NCI-H345 (cell line): ENCODE measurements around the gene CDKAL1.

Experiments
- DNase-seq: peaks from one replicate; lab custom pipeline; 2025; lab: John Stamatoyannopoulos, UW

CDKAL1 gene

GRCh38 chr6:20965276-20965675 lies 431.0 kb downstream of the CDKAL1 start:
- DNase-seq: no peak

DNA sequence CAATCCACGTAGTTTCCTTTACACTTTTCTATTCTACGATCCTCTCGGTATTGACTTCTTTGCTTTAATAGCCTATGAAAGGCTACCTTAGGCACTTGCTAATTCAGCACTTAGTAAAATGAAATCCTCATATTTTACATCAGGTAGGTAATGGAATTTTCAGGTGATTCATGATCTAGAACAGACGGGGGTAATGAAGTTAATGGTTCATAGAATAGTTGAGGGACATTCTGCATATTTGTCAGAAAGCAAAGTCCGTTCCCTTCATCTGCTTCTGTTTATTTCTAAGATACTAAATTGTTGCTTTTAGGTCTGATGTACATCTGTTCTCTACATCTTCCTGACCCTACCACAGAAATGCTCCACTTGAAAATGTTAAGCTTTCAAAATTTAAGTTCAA lies 431.7 kb downstream of the CDKAL1 start:
- no peak for DNase-seq

DNA sequence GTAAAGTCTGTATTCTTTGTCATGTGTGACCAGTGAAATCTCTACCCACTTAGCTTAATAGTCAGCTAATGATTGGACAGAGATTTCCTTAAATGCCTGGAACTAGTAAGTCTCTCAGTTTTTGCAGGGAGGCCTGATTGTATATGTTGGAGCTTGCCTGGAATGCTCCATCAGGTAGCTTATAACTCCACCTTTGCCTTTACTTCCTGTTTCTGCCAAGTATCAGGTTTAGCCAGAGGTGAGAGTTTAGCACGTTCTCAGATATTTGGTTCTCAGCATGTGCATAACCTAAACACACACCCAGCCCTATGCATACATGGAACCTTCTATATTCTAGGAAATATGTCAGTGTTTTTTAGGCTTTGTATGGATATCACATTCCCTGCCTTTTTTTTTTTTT lies 435.3 kb downstream of the CDKAL1 start:
- no peak for DNase-seq

GRCh38 chr6:20976391-20976918 lies 442.2 kb downstream of the CDKAL1 start:
- no peak for DNase-seq

GRCh38 chr6:20978151-20978614 lies 443.9 kb downstream of the CDKAL1 start:
- DNase-seq: no peak

DNA sequence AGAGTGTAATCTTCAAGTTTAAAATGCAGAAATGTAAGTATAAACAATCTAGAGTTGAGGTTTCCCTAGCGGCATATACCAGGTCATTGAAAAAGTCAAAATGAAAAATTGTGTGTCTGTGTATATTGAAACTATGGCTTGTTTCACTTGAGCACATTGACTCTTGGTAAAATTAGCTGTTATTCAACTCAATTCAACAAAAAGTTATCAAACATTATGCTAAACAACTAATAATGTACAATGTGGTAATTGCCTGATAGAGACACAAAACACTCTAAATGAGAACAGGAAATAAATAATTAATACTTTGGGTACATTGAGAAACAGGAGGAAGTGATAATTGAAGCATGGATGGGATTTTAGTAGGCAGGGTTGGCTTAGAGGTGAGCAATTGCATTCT lies 444.8 kb downstream of the CDKAL1 start:
- no peak for DNase-seq

DNA sequence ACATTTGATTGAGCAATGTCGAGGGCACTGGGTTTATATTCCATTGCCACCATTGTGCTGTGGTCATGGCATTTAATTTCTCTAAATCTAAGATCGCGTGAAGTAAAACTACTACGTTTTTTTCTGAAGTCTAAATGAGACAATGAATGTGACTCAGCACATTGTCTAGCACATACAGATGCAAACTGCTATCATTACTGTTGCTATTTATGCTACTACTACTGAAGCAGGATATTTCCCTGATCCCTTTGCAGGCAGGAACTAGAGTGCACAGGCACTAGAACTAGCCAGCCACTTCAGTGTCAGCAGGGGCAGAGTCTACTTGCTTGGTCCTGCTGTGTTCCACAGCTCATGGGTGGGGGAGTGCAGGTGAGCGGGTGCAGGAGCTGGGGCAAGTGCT lies 449.7 kb downstream of the CDKAL1 start:
- DNase-seq: no peak

- DNase-seq: no peak
These were observed 451.6 kb downstream of the CDKAL1 start for GRCh38 chr6:20985821-20986220.

DNA sequence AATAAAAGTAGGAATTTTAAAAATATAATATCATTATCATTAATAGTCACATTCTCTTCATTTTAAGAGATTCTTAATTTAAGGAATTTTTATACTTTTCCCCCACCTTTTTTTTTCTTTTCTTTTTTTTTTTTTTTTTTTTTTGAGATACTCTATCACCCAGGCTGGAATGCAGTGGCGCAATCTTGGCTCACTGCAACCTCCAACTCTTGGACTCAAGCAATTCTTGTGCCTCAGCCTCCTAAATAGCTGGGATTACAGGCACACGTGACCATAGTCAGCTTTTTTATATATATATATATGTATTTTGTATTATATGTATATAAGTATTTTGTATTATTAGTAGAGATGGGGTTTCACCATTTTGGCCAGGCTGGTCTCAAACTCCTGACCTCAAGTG lies 457.7 kb downstream of the CDKAL1 start:
- DNase-seq: no peak

- no peak for DNase-seq
These were observed 461.8 kb downstream of the CDKAL1 start for GRCh38 chr6:20996099-20996498.

DNA sequence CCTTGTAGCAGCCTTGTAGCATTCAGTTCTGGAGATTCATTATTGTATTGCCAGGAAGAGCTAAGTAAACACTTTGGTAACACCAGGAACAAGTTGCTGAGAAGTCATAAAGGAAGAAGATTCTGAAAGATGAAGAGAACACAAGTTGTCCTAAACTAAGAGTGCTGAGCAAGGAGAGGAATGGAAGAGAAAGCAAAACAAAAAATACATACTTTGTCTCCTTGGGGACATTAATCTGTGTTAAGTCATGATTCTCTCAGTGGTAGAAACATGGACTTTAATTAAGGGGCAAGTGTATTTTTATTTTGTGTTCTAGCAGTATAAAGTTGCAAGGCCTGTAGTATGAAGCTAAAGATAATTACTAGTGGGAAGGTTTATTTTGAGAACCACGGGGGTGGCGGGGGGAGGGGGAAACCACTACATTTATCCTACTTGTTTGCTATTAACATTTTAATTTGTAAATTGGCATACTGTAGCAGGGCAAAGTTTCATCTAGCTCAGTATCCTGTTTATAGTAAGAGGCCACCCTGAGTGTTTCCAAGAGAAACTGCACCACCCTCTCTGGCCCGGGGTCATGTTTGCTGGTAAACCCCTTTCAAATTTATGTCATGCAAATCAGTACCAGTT lies 463.0 kb downstream of the CDKAL1 start:
- DNase-seq: no peak

DNA sequence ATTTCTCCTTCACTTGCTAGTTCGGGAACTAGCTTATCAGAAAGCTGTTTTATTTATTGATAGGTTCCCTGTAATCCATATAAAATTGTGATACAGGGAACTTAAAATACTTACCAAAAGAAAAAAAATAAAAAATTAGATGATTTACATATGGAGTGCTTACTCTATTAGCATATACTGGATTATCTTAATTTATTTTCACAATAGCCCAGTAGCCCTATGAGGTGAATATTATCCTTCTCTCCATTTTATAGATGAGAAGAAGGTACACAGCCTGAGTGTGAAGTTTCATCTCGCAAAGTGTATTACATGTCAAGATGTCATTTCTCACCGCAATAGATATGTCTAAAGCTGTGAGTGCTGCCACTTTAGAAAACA lies 463.5 kb downstream of the CDKAL1 start:
- no peak for DNase-seq

DNA sequence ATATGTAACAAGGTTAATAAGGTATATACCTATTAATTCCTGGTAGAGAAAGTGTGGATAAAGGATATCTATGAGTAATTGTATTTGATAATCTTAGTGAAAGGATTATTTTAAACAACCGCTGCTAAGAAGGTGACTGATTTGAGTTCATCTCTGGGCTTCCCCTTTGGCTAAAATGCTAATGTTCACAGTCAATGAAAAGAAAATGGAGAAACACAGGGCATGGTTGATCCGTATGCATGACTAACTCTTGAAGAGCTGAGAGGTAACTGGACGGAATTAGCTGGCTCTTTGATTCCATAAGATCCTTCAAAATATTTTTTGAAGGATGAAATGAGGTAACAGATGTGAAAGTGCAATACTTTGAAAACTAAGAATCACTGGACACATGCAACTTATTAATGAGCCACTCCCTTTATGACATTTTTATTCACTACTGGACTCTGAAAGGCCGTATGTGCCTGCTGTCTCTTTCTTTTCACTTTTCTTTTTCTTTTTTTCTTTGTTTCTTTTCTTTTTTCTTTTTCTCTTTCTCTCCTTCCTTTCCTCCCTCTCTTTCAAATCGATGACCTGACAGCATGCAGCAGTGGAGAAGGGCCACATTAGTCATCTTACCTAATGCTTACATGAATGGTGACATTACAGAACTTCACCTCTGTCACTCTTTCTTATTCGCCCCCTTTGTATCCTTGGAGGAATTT lies 464.6 kb downstream of the CDKAL1 start:
- DNase-seq: no peak

DNA sequence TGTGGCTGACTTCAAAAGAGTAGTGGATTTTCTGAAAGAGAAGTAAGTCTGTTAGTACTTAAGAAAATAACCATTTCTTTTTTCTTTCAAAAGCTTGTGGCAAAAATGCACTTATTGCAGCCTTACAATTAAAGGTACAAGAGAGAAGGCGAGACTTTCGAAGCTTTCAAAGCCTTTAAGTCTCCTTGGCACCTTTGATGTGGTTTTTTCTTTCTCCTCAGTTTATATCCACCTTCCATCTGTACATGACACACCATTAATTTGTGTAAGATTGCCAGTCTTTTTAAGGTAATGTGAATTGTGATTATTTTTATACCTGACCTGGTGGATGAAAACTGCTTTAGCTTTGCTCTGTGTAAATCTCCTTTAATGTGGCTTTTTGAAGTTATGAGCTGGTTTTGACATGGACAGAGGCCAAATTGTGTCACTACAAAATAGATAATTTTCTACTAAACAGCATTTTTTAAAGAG lies 466.1 kb downstream of the CDKAL1 start:
- no peak for DNase-seq

DNA sequence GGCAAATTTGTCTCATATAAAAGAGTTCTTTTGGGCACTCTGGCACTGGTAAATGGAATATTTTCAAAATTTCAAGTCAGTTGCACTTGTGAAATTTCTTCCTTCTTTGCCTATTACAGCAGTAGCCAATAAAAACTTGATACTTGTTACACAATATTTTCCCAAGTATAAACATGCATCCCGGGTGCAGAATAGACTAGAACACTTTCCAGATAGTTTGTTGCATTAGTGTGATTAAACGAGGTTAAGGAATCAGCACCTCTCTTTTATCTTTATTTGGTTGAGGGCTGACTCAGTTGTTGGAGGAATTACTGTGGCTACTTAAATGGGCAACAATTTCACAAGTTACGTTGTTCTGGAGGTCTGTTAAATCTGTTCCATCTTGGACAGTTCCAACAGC lies 467.5 kb downstream of the CDKAL1 start:
- no peak for DNase-seq

GRCh38 chr6:21003780-21004541 lies 469.7 kb downstream of the CDKAL1 start:
- DNase-seq: no peak

DNA sequence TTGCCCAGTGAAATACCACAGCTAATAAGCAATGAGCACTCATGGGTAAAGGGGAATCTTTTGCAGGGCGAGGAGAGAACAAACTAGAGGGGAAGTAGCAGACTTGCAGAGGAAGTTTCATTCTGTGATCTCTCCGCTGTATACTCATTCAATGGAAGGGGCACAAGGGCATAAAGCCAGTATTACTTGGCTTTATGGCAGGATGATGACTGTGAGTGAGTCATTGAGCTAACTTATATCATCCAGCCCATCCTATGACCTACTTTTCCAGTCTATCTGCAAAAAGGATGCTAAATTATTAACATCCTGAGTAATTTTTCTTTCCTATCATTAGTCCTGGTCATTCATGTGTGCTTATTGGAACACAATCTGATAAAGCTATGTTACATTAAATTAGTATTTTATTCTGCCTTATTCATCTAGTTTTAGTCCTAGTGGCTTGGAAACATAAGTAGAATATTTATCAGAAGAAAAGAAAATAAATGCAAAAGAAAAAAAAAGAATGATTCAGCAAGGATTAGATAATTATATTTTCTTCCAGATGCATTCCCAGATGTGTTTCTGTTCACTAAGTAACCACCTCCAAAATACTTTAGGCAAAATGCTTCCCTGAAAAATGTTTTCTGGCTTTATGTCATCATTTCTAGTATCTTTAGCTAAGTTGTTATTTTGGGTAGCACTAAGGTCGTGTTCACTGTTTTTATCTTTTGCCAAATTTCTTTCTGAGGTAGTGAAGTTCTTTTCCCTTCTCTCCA lies 471.7 kb downstream of the CDKAL1 start:
- DNase-seq: no peak

DNA sequence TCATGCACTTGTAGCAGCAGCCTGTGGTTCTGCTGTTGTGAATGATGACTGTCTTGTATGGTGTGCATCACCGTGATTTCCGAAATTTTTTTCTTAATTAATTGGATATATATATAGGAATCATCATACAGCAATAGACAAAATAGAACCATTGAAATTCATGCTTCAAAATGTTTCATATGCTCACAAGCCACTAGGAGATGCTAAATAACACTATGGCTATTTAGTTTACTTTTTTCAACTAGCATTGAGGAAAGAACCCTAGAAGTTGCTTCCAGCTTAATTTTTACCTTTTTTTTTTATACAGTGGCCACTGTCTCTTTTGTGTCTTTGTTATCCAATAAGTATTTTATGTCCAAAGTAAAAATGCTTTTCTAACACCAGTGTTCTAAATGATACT lies 485.4 kb downstream of the CDKAL1 start:
- no peak for DNase-seq

- peak; percentile 96 for DNase-seq
These were observed 488.3 kb downstream of the CDKAL1 start for GRCh38 chr6:21022343-21023107.

- no peak for DNase-seq
These were observed 489.0 kb downstream of the CDKAL1 start for GRCh38 chr6:21023210-21023609.

GRCh38 chr6:21024616-21025015 lies 490.4 kb downstream of the CDKAL1 start:
- DNase-seq: no peak
